Mucosa of rectum (tissue), 2 donors: ENCODE measurements around the gene ARHGEF39.
A peak's percentile ranks its signal among the peaks of the same experiment; 100 is the strongest.

ENCODE experiments used
- H3K27ac ChIP-seq, 2 donors: one replicate each; pipeline ENCODE4 v1.7.0; 2013; ENCODE audit warnings: inconsistent platforms in 2 of 2, low read depth in 2 of 2, low read length in 2 of 2
- H3K27me3 ChIP-seq, 2 donors: one replicate each; pipeline ENCODE4 v1.7.0; 2013; ENCODE audit warnings: low read length in 2 of 2; ENCODE audit not compliant: control insufficient read depth in 2 of 2, insufficient read depth in 2 of 2
- H3K36me3 ChIP-seq, 2 donors: one replicate each; pipeline ENCODE4 v1.7.0; 2013; ENCODE audit warnings: low read length in 2 of 2; ENCODE audit not compliant: control insufficient read depth in 2 of 2, insufficient read depth in 2 of 2
- H3K4me1 ChIP-seq, 2 donors: one replicate each; pipeline ENCODE4 v1.7.0; 2013; ENCODE audit warnings: low read length in 2 of 2, mild to moderate bottlenecking in 1 of 2; ENCODE audit not compliant: control insufficient read depth in 2 of 2, insufficient read depth in 2 of 2
- H3K4me3 ChIP-seq, 2 donors: one replicate each; pipeline ENCODE4 v1.7.0; 2013; ENCODE audit warnings: low read length in 2 of 2
- H3K9ac ChIP-seq, 2 donors: one replicate each; pipeline ENCODE4 v1.7.0; 2013; ENCODE audit warnings: low read length in 2 of 2, low read depth in 1 of 2, mild to moderate bottlenecking in 1 of 2
- H3K9me3 ChIP-seq, 2 donors: one replicate each; pipeline ENCODE4 v1.7.0; 2013; ENCODE audit warnings: low read length in 2 of 2; ENCODE audit not compliant: control insufficient read depth in 2 of 2
- donor health status: healthy.
- donor health status: Normal muscosa, but diverticular disease.

The ARHGEF39 gene

DNA sequence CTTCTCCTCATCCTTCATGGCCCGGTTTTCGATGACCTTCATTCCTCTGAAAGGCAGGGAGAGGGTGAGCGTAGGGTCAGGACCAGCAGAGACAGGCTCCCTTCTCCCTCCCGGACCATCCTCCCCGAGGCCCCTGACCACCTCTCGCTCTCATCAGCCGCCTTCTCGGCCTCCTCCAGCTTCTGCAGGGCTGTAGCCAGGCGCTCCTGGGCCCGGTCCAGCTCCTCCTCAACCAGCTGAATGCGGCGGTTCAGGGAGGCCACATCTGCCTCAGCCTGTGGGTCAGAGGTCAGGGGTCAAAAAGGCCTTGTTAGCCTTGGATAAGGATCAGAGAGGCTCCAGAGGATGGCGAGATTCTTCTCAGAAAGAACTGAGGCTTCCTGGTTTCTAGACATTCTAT, 20.5 kb upstream of the ARHGEF39 start:
- H3K36me3 ChIP-seq: no peaks in the 10 kb centered on the region
- H3K4me1 ChIP-seq: peaks cover 2 to 6% of the 10 kb centered on the region in 2 donors
- no peaks in the 10 kb centered on the region for H3K27me3 ChIP-seq
- H3K9me3 ChIP-seq: no peaks in the 10 kb centered on the region
- no peak overlapping the region for H3K27ac ChIP-seq
- H3K4me3 ChIP-seq: peak overlapping the region in 1 of 2 donors; percentile 33
- H3K9ac ChIP-seq: no peak overlapping the region

DNA sequence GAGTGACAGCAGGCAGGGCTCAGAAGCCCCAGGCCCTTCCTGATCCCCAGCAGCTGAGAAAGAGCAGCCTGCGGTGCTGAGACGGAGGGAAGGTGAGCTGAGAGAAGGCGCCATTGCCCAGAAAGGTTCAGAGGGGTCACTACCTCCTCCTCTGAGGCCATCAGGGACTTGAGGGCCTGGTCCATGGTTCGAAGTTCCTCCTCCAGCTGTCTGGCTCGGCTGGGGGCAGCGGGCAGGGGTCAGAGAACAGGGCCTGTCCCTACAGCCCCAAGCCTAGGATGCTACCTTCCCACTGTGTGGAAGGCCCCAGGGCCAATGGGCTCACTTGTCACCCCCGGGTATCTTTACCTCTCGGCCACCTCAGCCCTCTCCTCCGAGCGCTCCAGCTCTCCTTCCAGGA, 19.9 kb upstream of the ARHGEF39 start:
- Histone ChIP-seq H3K27ac (no peak overlapping the region), H3K27me3 (no peaks in the 10 kb centered on the region), H3K4me1 (peaks cover 0 to 3% of the 10 kb centered on the region in 2 donors), H3K9ac (no peak overlapping the region), H3K4me3 (no peak overlapping the region), H3K36me3 (no peaks in the 10 kb centered on the region), H3K9me3 (no peaks in the 10 kb centered on the region)

DNA sequence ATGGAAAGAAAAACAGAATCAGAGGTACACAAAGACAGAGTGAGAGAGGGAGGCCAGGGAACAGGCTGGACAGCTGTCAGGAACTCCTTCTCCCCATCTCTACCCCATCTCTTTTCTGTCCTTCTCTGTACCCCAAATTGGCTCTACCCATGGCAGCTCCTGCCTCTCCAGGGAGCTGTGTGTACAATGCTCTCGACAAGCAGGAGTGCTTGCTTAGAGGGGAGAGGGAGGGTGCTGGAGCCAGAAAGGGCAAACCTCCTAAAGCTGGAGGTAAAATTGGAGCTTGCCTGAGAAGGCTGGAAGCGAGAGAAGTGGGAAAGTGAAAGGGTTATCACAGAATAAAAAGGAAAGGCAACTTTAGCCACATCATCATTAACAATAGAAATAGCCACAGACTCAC, 18.3 kb upstream of the ARHGEF39 start:
- Histone ChIP-seq H3K4me1 (no peaks in the 10 kb centered on the region), H3K4me3 (no peak overlapping the region), H3K27ac (no peak overlapping the region), H3K9me3 (no peaks in the 10 kb centered on the region), H3K36me3 (no peaks in the 10 kb centered on the region), H3K27me3 (no peaks in the 10 kb centered on the region), H3K9ac (no peak overlapping the region)

DNA sequence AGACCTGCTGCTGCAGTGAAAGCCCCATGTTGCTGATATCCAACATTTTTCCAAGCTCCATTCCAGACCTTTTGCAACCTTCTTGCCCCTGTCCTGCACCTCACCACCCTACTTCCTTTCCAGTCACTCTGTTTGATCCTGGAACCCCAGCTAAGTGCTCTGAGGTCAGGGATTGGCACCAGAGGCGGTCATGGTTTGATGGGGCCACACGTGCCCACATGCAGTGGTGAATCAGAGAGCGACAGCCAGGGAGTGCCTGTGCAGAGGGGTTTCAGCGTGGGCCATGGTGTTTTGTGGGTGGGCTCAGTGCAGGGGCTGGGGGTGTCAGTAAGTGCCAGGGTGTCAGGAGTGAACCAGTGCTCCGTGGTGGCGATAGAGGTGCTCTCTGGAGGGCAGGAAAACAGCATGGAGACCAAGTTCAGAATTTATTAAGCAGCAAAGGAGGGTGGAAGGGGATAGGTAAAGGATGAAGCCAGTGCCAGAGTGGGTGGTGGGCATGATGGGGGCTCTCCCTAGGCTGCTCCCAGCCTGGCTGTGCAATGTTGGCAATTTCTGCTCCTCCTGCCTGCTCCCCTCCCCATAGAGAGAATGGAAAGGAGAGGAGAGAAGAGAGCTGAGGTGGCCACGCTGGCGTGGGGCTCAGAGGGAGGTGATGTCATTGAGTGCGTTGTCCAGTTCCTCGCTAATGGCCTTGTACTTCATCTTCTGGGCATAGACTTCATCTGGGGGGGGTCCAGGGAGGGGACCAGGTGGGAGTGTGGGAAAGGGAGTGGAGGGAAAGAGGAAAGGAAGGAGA, 17.7 kb upstream of the ARHGEF39 start:
- Histone ChIP-seq H3K4me1 (no peaks in the 10 kb centered on the region), H3K27ac (no peak overlapping the region), H3K9me3 (no peaks in the 10 kb centered on the region), H3K9ac (no peak overlapping the region), H3K4me3 (no peak overlapping the region), H3K27me3 (no peaks in the 10 kb centered on the region), H3K36me3 (no peaks in the 10 kb centered on the region)

DNA sequence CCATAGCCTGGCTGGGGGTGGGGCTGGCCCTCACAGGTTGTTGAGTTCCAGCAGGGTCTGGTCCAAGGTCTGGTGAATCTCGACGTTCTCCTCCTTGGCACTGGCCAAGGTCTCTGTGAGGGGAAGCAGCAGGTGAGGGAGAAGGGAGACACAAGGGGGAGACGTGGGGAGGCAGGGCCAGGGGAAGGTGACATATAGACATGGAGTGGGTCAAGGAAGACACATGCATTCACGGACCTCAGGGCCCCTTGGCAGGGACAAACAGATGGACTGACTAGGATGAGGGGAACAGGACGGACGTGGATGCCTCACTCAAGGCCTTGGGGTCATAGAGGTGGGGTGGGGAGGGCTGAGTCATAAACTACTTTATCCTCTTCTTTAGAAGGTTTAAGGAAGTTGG, 17.1 kb upstream of the ARHGEF39 start:
- no peak overlapping the region for H3K27ac ChIP-seq
- H3K27me3 ChIP-seq: no peaks in the 10 kb centered on the region
- H3K9ac ChIP-seq: no peak overlapping the region
- H3K4me3 ChIP-seq: no peak overlapping the region
- H3K9me3 ChIP-seq: no peaks in the 10 kb centered on the region
- H3K36me3 ChIP-seq: no peaks in the 10 kb centered on the region
- H3K4me1 ChIP-seq: no peaks in the 10 kb centered on the region

DNA sequence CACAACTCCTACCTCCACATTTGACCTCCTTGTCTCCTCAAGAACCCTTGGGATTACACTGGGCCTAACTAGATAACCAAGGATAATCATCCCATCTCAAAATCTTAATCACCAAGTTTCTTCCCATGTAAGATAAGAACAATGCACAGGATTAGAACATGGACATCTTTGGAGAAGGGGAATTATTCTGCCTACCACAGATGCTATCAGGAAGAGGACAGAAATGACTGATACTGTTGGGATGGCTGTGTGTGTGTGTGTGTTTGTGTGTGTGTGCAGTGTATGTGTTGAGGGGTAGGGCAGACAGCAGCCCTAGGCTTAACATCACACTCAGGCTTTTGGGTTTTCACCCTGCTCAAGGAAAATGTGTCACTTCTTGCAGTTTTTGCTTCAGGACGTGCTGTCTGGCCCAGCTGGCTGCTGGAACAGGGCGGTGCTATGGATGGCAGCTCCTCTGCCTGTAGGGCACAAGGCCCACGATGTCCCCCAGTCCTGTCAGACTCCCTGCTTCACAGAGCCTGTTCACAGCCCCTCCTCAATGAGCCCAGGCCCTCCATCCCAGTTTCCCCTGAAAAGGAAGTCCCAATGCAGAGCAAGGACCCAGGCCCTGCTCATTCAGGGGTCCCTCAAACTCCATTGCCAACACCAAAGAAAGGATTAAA, 16.5 kb upstream of the ARHGEF39 start:
- Histone ChIP-seq H3K36me3 (no peaks in the 10 kb centered on the region), H3K9me3 (no peaks in the 10 kb centered on the region), H3K27me3 (no peaks in the 10 kb centered on the region), H3K27ac (no peak overlapping the region), H3K9ac (no peak overlapping the region), H3K4me1 (no peaks in the 10 kb centered on the region), H3K4me3 (no peak overlapping the region)

DNA sequence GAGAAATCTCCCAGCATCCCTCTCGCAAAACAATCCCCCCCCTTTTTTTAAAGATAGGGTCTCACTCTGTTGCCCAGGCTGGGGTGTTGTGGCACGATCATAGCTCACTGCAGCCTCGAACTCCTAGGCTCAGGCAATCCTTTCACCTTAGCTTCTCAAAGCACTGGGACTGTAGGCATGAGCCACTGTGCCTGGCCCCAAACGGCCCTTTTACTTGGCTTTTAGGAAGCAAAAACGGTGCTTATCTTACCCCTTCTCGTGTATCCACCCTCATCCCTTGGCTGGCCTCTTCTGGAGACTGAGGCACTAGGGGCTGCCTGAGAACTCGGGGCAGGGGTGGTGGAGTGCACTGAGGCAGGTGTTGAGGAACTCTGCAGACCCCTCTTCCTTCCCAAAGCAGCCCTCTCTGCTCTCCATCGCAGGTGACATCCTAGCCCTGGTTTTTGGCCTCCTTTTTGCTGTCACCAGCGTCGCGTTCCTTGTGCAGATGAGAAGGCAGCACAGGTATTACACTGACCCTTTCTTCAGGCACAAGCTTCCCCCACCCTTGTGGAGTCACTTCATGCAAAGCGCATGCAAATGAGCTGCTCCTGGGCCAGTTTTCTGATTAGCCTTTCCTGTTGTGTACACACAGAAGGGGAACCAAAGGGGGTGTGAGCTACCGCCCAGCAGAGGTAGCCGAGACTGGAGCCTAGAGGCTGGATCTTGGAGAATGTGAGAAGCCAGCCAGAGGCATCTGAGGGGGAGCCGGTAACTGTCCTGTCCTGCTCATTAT, 15.5 kb upstream of the ARHGEF39 start:
- H3K4me3 ChIP-seq: no peak overlapping the region
- H3K9ac ChIP-seq: no peak overlapping the region
- H3K27me3 ChIP-seq: no peaks in the 10 kb centered on the region
- H3K36me3 ChIP-seq: no peaks in the 10 kb centered on the region
- H3K9me3 ChIP-seq: no peaks in the 10 kb centered on the region
- H3K4me1 ChIP-seq: peaks cover 0 to 6% of the 10 kb centered on the region in 2 donors
- no peak overlapping the region for H3K27ac ChIP-seq

DNA sequence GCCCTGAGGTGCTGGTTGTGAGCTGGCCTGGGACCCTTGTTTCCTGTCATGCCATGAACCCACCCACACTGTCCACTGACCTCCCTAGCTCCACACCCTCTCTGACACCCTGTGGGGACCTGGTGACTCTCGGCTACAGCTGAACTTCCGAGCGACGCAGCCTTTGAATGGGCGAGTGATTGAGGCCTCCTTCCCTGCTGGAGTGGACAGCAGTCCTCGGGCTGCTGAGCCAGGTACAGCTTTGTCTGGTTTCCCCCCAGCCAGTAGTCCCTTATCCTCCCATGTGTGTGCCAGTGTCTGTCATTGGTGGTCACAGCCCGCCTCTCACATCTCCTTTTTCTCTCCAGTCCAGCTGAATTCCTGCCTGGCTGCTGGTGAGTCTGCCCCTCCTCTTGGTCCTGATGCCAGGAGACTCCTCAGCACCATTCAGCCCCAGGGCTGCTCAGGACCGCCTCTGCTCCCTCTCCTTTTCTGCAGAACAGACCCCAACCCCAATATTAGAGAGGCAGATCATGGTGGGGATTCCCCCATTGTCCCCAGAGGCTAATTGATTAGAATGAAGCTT, 14.9 kb upstream of the ARHGEF39 start:
- peaks cover 0 to 6% of the 10 kb centered on the region in 2 donors for H3K4me1 ChIP-seq
- no peaks in the 10 kb centered on the region for H3K27me3 ChIP-seq
- H3K36me3 ChIP-seq: no peaks in the 10 kb centered on the region
- no peaks in the 10 kb centered on the region for H3K9me3 ChIP-seq
- H3K9ac ChIP-seq: no peak overlapping the region
- H3K27ac ChIP-seq: no peak overlapping the region
- H3K4me3 ChIP-seq: no peak overlapping the region

DNA sequence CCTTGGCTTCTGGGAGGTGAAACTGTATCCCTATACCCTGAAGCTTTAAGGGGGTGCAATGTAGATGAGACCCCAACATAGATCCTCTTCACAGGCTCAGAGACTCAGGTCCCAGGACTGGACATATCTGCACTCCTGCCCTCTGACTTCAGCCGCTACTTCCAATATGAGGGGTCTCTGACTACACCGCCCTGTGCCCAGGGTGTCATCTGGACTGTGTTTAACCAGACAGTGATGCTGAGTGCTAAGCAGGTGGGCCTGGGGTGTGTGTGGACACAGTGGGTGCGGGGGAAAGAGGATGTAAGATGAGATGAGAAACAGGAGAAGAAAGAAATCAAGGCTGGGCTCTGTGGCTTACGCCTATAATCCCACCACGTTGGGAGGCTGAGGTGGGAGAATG, 14.1 kb upstream of the ARHGEF39 start:
- H3K9me3 ChIP-seq: no peaks in the 10 kb centered on the region
- H3K9ac ChIP-seq: no peak overlapping the region
- H3K27me3 ChIP-seq: no peaks in the 10 kb centered on the region
- peaks cover 0 to 6% of the 10 kb centered on the region in 2 donors for H3K4me1 ChIP-seq
- H3K4me3 ChIP-seq: no peak overlapping the region
- H3K27ac ChIP-seq: no peak overlapping the region
- no peaks in the 10 kb centered on the region for H3K36me3 ChIP-seq
